HL-60 (cell line): ENCODE data around the gene GREB1.

Source experiments
- DNase-seq, 2 experiments: peaks; one replicate each; pipeline ENCODE4 v3.0.0-alpha.2; 2010 to 2020; ENCODE audit warnings: low read depth in 1 of 2, low spot score in 1 of 2
- H3K27ac ChIP-seq: fragments of 250-450 bp; sonication (Bioruptor Pico); replicated peaks from 2 replicates; pipeline ENCODE4 v1.5.1; 2020; ENCODE audit warnings: mild to moderate bottlenecking, moderate library complexity
- H3K27me3 ChIP-seq: fragments of 250-450 bp; sonication (Bioruptor Pico); 2 replicates; pipeline ENCODE4 v1.5.1; 2021; ENCODE audit warnings: mild to moderate bottlenecking, moderate library complexity; ENCODE audit not compliant: insufficient read depth, poor library complexity, severe bottlenecking
- H3K4me3 ChIP-seq: replicated peaks from 2 replicates; pipeline ENCODE4 v1.5.1; 2011; ENCODE audit warnings: mild to moderate bottlenecking, control low read depth, low read length; ENCODE audit not compliant: insufficient read depth
- GABPA ChIP-seq: IDR thresholded peaks from 2 replicates; pipeline ENCODE4 v1.6.1; 2012; ENCODE audit warnings: low read depth
- POLR2AphosphoS5 ChIP-seq: IDR thresholded peaks from 2 replicates; pipeline ENCODE4 v1.6.1; 2012; ENCODE audit warnings: low read depth
- SPI1 ChIP-seq: IDR thresholded peaks from 2 replicates; pipeline ENCODE4 v1.6.1; 2012; ENCODE audit warnings: low read depth, mild to moderate bottlenecking, borderline replicate concordance
- TF ChIP-seq, protein P1 (sequence below): IDR thresholded peaks from 2 replicates; pipeline ENCODE4 v1.6.1; 2012; ENCODE audit warnings: low read depth; ENCODE audit not compliant: insufficient replicate concordance
- TF ChIP-seq, protein P2 (sequence below): IDR thresholded peaks from one replicate; pipeline ENCODE4 v1.5.1; 2011; ENCODE audit warnings: low read length, control low read depth, inconsistent platforms; ENCODE audit not compliant: insufficient read depth

Gene GREB1

DNA sequence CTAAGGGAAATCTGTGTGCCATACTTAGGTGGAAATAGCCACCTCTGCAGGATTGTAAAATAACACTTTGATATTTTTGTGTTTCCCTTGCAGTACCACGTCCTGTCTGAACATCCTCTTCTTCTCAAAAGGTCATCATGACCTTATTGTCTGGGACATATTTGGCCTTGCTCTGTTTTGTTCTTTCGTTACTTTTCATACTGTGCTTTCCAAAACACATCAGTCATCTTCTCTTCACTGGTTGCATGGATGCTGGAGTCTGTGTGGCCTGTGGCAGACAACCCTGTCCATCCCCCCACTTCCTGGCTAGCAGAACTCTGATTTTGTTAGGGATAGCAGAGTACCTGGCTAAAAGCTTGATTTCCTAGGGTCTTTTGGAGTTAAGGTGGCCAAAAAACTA is 9.4 kb upstream of the GREB1 start:
- no peak overlapping the region for H3K27ac ChIP-seq
- DNase-seq: no peak
- TF ChIP-seq, protein P1, sequence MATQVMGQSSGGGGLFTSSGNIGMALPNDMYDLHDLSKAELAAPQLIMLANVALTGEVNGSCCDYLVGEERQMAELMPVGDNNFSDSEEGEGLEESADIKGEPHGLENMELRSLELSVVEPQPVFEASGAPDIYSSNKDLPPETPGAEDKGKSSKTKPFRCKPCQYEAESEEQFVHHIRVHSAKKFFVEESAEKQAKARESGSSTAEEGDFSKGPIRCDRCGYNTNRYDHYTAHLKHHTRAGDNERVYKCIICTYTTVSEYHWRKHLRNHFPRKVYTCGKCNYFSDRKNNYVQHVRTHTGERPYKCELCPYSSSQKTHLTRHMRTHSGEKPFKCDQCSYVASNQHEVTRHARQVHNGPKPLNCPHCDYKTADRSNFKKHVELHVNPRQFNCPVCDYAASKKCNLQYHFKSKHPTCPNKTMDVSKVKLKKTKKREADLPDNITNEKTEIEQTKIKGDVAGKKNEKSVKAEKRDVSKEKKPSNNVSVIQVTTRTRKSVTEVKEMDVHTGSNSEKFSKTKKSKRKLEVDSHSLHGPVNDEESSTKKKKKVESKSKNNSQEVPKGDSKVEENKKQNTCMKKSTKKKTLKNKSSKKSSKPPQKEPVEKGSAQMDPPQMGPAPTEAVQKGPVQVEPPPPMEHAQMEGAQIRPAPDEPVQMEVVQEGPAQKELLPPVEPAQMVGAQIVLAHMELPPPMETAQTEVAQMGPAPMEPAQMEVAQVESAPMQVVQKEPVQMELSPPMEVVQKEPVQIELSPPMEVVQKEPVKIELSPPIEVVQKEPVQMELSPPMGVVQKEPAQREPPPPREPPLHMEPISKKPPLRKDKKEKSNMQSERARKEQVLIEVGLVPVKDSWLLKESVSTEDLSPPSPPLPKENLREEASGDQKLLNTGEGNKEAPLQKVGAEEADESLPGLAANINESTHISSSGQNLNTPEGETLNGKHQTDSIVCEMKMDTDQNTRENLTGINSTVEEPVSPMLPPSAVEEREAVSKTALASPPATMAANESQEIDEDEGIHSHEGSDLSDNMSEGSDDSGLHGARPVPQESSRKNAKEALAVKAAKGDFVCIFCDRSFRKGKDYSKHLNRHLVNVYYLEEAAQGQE: no peak
- TF ChIP-seq GABPA (no peak), POLR2AphosphoS5 (no peak), SPI1 (no peak)
- TF ChIP-seq, protein P2, sequence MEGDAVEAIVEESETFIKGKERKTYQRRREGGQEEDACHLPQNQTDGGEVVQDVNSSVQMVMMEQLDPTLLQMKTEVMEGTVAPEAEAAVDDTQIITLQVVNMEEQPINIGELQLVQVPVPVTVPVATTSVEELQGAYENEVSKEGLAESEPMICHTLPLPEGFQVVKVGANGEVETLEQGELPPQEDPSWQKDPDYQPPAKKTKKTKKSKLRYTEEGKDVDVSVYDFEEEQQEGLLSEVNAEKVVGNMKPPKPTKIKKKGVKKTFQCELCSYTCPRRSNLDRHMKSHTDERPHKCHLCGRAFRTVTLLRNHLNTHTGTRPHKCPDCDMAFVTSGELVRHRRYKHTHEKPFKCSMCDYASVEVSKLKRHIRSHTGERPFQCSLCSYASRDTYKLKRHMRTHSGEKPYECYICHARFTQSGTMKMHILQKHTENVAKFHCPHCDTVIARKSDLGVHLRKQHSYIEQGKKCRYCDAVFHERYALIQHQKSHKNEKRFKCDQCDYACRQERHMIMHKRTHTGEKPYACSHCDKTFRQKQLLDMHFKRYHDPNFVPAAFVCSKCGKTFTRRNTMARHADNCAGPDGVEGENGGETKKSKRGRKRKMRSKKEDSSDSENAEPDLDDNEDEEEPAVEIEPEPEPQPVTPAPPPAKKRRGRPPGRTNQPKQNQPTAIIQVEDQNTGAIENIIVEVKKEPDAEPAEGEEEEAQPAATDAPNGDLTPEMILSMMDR: no peak
- no peaks in the 10 kb centered on the region for H3K27me3 ChIP-seq
- no peak overlapping the region for H3K4me3 ChIP-seq

- TF ChIP-seq, protein P2: no peak
- no peak for TF ChIP-seq POLR2AphosphoS5
- TF ChIP-seq SPI1: no peak
- TF ChIP-seq, protein P1: no peak
- no peak for TF ChIP-seq GABPA
- H3K27ac ChIP-seq: no peak overlapping the region
- no peak for DNase-seq
- no peaks in the 10 kb centered on the region for H3K27me3 ChIP-seq
- no peak overlapping the region for H3K4me3 ChIP-seq
Observed at GRCh38 chr2:11525762-11526161, 8.1 kb upstream of the GREB1 start.

- DNase-seq: no peak
- H3K27me3 ChIP-seq: no peaks in the 10 kb centered on the region
- H3K4me3 ChIP-seq: no peak overlapping the region
- TF ChIP-seq POLR2AphosphoS5 (no peak), SPI1 (peak; percentile 25; the same call in 1 of the 2 replicates), GABPA (no peak)
- H3K27ac ChIP-seq: no peak overlapping the region
Observed at GRCh38 chr2:11527001-11527400, 6.8 kb upstream of the GREB1 start.

DNA sequence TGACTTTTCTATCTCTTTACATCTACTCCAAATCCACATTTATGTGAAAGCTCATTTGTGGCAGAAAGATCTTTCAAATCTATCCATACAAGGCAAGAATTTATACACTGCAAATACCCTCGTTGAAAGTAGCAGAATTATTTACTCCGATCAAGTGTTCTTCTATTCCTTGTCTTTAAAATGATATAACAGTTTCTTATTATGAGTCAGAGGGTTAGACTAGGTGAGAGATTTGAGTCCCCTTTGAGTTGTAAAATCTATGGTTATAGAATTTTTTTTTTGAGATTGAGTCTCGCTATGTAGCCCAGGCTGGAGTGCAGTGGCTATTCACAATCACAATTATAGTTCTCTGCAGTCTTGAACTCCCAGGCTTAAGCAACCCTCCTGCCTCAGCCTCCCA is 5.6 kb upstream of the GREB1 start:
- no peak for DNase-seq
- TF ChIP-seq POLR2AphosphoS5 (no peak), SPI1 (no peak), GABPA (no peak)
- TF ChIP-seq, protein P2: no peak
- TF ChIP-seq, protein P1: no peak
- H3K27ac ChIP-seq: no peak overlapping the region

More for the DNA sequence above, 5.6 kb upstream of the GREB1 start:
- Histone ChIP-seq H3K27me3 (no peaks in the 10 kb centered on the region), H3K4me3 (no peak overlapping the region)
